Activated B cell treated with CpG ODN at 0.5 μM for 24 hours (primary cell): Measurements from ENCODE around the gene KDM4C. TPM values are rescaled to one million over a fixed set of nuclear protein-coding genes. Genes with fewer than 3 reads are reported as not detected.
A peak's percentile ranks its signal among the peaks of the same experiment; 100 is the strongest.

Source experiments
- ATAC-seq: fragments of 200-7000 bp; cut with Tn5 transposase; one replicate; pipeline ENCODE4 v1.10.0; 2021; ENCODE audit warnings: low read depth, mild to moderate bottlenecking, moderate library complexity
- CTCF ChIA-PET: fragments of 350-600 bp; sonication (Branson Sonifier 250); formaldehyde crosslinking; loops from one replicate; lab custom pipeline; 2021; ENCODE audit warnings: antibody characterized with exemption; lab: Charles Lee
- POLR2A ChIA-PET: fragments of 350-600 bp; sonication (Branson Sonifier 250); formaldehyde crosslinking; loops from one replicate; lab custom pipeline; 2021; ENCODE audit warnings: antibody characterized with exemption; lab: Charles Lee
- DNase-seq: peaks from one replicate; pipeline ENCODE4 v3.0.0; 2022
- H3K27ac Mint-ChIP-seq: one replicate; pipeline ENCODE4 v1.8.0; 2020; ENCODE audit warnings: mixed read lengths
- H3K27me3 Mint-ChIP-seq: one replicate; pipeline ENCODE4 v1.8.0; 2021; ENCODE audit warnings: mixed read lengths
- H3K36me3 Mint-ChIP-seq: one replicate; pipeline ENCODE4 v1.8.0; 2021; ENCODE audit warnings: low read depth, mixed read lengths
- H3K4me1 Mint-ChIP-seq: one replicate; pipeline ENCODE4 v1.8.0; 2021; ENCODE audit warnings: mixed read lengths
- H3K4me3 Mint-ChIP-seq: one replicate; pipeline ENCODE4 v1.8.0; 2020; ENCODE audit warnings: mild to moderate bottlenecking, mixed read lengths
- H3K9me3 Mint-ChIP-seq: one replicate; pipeline ENCODE4 v1.8.0; 2020; ENCODE audit warnings: mixed read lengths
- intact Hi-C: fragments of 100-400 bp; cut with micrococcal nuclease; formaldehyde crosslinking; loops from one replicate; pipeline ENCODE4 v1.15.1; 2024
- total RNA-seq: library from RNA; stranded (reverse); gene quantifications from 2 replicates; pipeline ENCODE4 v1.2.3, GENCODE V29; 2022
- TF ChIP-seq, protein P1 (sequence below): fragments of 200-600 bp; IDR thresholded peaks from one replicate; pipeline ENCODE4 v1.8.0; 2022; ENCODE audit warnings: antibody characterized with exemption, mild to moderate bottlenecking

KDM4C gene
- total RNA-seq, 1 donor from 2014 or later = 113 TPM

- intact Hi-C loops = loop anchor here (2.0 kb wide), 1 partner anchor 14 kb away; no protein-coding TSS in a partner anchor
Measured at GRCh38 chr9:6876195-6876894, 118.6 kb downstream of the KDM4C start.

DNA sequence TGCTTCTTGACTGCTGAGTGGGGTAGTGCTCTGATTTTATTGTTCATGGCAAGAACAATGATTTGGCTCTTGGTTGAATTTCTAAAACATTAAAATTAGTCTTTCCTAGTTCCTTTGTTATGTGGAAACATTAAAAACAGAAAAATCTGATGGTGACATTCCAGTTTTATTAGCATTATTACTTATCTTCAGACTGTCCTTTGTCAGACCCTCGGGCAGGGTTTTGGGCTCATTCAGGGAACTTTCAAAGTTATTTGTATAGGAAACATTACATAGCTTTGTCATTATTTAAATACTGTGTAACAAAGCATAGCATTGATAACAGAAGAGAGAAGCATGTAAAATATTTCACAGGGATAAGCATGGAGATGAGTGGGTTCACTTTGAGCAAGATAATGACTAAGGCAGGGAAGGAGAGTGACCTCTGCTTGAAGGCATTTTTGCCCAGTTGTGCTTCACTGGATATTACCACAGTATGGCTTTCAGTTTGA lies 119.9 kb downstream of the KDM4C start:
- TF ChIP-seq, protein P1, sequence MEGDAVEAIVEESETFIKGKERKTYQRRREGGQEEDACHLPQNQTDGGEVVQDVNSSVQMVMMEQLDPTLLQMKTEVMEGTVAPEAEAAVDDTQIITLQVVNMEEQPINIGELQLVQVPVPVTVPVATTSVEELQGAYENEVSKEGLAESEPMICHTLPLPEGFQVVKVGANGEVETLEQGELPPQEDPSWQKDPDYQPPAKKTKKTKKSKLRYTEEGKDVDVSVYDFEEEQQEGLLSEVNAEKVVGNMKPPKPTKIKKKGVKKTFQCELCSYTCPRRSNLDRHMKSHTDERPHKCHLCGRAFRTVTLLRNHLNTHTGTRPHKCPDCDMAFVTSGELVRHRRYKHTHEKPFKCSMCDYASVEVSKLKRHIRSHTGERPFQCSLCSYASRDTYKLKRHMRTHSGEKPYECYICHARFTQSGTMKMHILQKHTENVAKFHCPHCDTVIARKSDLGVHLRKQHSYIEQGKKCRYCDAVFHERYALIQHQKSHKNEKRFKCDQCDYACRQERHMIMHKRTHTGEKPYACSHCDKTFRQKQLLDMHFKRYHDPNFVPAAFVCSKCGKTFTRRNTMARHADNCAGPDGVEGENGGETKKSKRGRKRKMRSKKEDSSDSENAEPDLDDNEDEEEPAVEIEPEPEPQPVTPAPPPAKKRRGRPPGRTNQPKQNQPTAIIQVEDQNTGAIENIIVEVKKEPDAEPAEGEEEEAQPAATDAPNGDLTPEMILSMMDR = no peak
- ATAC-seq = no peak
- Mint-ChIP-seq H3K4me3 (no peak overlapping the region), H3K9me3 (no peaks in the 10 kb centered on the region), H3K27ac (no peak overlapping the region), H3K27me3 (no peaks in the 10 kb centered on the region), H3K36me3 (peaks cover 40% of the 10 kb centered on the region), H3K4me1 (peaks cover 47% of the 10 kb centered on the region)
- intact Hi-C loops = loop anchor here (2.0 kb wide), 1 partner anchor 13 kb away; no protein-coding TSS in a partner anchor
- ChIA-PET POLR2A (no interaction called here), CTCF (interaction anchor here (0.6 kb wide), 1 partner anchor 41 kb away, joined by 3 read pairs; no protein-coding TSS in a partner anchor)
- DNase-seq = no peak

More at GRCh38 chr9:6876195-6876894, 118.6 kb downstream of the KDM4C start:
- peaks cover 43% of the 10 kb centered on the region for H3K4me1 Mint-ChIP-seq
- no peaks in the 10 kb centered on the region for H3K27me3 Mint-ChIP-seq
- TF ChIP-seq, protein P1 = no peak
- H3K36me3 Mint-ChIP-seq = peaks cover 34% of the 10 kb centered on the region
- H3K9me3 Mint-ChIP-seq = no peaks in the 10 kb centered on the region
- H3K27ac Mint-ChIP-seq = no peak overlapping the region
- no peak overlapping the region for H3K4me3 Mint-ChIP-seq
- ChIA-PET POLR2A (no interaction called here), CTCF (interaction anchor here (1.1 kb wide), 1 partner anchor 49 kb away, joined by 3 read pairs; no protein-coding TSS in a partner anchor)
- no peak for DNase-seq
- ATAC-seq = no peak

DNA sequence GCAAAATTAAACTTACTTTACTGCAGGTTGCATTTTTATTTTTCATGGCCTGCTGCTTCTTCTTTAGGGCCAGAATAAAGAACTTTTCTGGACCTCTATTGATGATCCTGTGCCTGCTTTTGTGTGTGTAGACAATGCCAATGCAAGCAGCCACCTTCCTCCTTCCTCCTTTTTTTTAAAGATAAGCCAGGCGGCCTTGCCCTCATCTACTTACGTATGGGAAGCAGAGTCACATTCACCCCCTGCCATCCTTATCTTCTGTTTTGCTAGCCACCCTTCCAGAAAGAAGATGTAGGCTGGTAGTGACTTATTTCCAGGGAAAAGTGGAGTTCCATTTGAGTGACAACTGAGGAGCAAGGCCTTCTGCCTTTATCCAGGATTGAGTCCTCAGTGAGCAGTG lies 122.9 kb downstream of the KDM4C start:
- Mint-ChIP-seq H3K4me1 (peaks cover 37% of the 10 kb centered on the region), H3K4me3 (no peak overlapping the region), H3K27ac (no peak overlapping the region), H3K27me3 (no peaks in the 10 kb centered on the region), H3K36me3 (peaks cover 35% of the 10 kb centered on the region), H3K9me3 (no peaks in the 10 kb centered on the region)
- intact Hi-C loops = no loop called here
- ATAC-seq = no peak
- TF ChIP-seq, protein P1 = no peak
- POLR2A ChIA-PET = no interaction called here
- DNase-seq = no peak
- CTCF ChIA-PET = no interaction called here

DNA sequence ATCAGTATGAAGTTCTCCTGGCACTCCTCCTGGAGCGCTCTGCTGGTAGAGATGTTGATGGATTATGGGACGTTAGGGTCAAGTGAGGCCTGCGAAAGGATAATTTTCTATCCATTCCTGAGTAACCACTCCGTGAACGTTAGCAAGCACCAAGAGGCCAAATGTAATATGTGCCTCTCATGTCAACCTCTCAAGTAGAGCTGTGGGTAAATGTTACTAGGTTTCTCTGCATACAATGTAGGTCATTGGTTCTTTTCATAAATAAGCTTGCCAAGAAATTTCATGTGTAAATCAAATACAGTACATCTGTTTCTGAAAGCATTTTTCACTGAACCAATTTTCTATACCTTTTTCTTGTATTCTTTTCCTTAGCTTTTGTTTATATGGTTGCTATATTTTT lies 126.3 kb downstream of the KDM4C start:
- peaks cover 47% of the 10 kb centered on the region for H3K36me3 Mint-ChIP-seq
- ChIA-PET CTCF (no interaction called here), POLR2A (no interaction called here)
- ATAC-seq = no peak
- H3K4me1 Mint-ChIP-seq = peaks cover 37% of the 10 kb centered on the region
- DNase-seq = no peak
- no peaks in the 10 kb centered on the region for H3K27me3 Mint-ChIP-seq
- no peak overlapping the region for H3K27ac Mint-ChIP-seq
- TF ChIP-seq, protein P1 = no peak
- intact Hi-C loops = no loop called here
- no peak overlapping the region for H3K4me3 Mint-ChIP-seq
- H3K9me3 Mint-ChIP-seq = peaks cover 4% of the 10 kb centered on the region

DNA sequence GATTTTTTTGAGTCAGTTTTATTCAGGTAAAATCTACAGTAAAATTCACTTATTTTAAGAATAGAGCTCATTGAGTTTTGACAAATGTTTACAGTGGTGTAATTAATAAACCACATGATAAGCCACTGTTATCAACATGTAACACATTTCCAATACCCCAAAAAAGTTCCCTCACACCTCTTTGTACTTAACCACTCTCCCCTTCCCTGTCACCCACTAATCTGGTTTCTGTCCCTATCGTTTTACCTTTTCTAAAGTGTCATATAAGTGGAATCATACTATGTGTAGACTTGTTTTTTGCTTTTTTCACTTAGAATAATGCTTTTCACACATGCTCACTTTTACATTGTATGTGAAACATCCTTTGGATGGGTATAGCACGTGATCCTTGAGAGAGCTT lies 127.2 kb downstream of the KDM4C start:
- Mint-ChIP-seq H3K36me3 (peaks cover 55% of the 10 kb centered on the region), H3K4me1 (peaks cover 44% of the 10 kb centered on the region)
- CTCF ChIA-PET = no interaction called here

More for the DNA sequence above, 127.2 kb downstream of the KDM4C start:
- Mint-ChIP-seq H3K4me3 (no peak overlapping the region), H3K27me3 (no peaks in the 10 kb centered on the region), H3K27ac (peak overlapping the region; percentile 9), H3K9me3 (peaks cover 4% of the 10 kb centered on the region)
- DNase-seq (no peak), ATAC-seq (no peak)
- TF ChIP-seq, protein P1 = no peak
- intact Hi-C loops = no loop called here
- POLR2A ChIA-PET = no interaction called here
